ENCODE measurements around the gene KRT28.

GRCh38 chr17:40765657-40766056, 34.1 kb downstream of the KRT28 start:
- TF ChIP-seq CTCF (IDR thresholded peaks at IDR 0.05) (no peak), FOSB (CRISPR knock-in tag; IDR thresholded peaks at IDR 0.05) (no peak), USF2 (IDR thresholded peaks at IDR 0.05) (no peak), MAZ (IDR thresholded peaks at IDR 0.05; ENCODE audit: borderline replicate concordance, low read depth, low read length) (no peak), KDM5A (IDR thresholded peaks at IDR 0.05) (no peak), EP300 (IDR thresholded peaks at IDR 0.05) (no peak), HMGXB4 (CRISPR knock-in tag; IDR thresholded peaks at IDR 0.05; ENCODE audit: borderline replicate concordance) (no peak), REST (IDR thresholded peaks at IDR 0.05) (no peak), POLR2A (IDR thresholded peaks at IDR 0.05; ENCODE audit: low read length) (no peak), MYC (IDR thresholded peaks at IDR 0.05; ENCODE audit: borderline replicate concordance, low read length) (no peak), CHD2 (IDR thresholded peaks at IDR 0.05; ENCODE audit: low read length, partially characterized antibody) (no peak), ZFP36 (IDR thresholded peaks at IDR 0.05; ENCODE audit: borderline replicate concordance, partially characterized antibody) (no peak)
